Measurements from ENCODE around the gene CDK14.

Gene CDK14

GRCh38 chr7:90570373-90570959 lies 25.7 kb upstream of the CDK14 start:
- no peaks in the 10 kb centered on the region for H3K27me3 ChIP-seq (ENCODE audit: insufficient read depth, poor library complexity, severe bottlenecking)
- DNase-seq (ENCODE audit: low read depth in 1 of 2, low spot score in 1 of 2), result no peak
- no peak overlapping the region for H3K27ac ChIP-seq (replicated peaks)
- no peak for TF ChIP-seq REST (IDR thresholded peaks at IDR 0.05; ENCODE audit: insufficient replicate concordance, low read depth)
- no peak for TF ChIP-seq POLR2AphosphoS5 (IDR thresholded peaks at IDR 0.05; ENCODE audit: low read depth)
- TF ChIP-seq GABPA (IDR thresholded peaks at IDR 0.05; ENCODE audit: low read depth), result no peak
- TF ChIP-seq SPI1 (IDR thresholded peaks at IDR 0.05; ENCODE audit: borderline replicate concordance, low read depth), result no peak
- no peak overlapping the region for H3K4me3 ChIP-seq (replicated peaks; ENCODE audit: insufficient read depth, low read length)

GRCh38 chr7:90574146-90574819 lies 21.8 kb upstream of the CDK14 start:
- no peak overlapping the region for H3K4me3 ChIP-seq (replicated peaks; ENCODE audit: insufficient read depth, low read length)
- DNase-seq (ENCODE audit: low read depth in 1 of 2, low spot score in 1 of 2), result no peak
- TF ChIP-seq POLR2AphosphoS5 (IDR thresholded peaks at IDR 0.05; ENCODE audit: low read depth) (no peak), REST (IDR thresholded peaks at IDR 0.05; ENCODE audit: insufficient replicate concordance, low read depth) (no peak), GABPA (IDR thresholded peaks at IDR 0.05; ENCODE audit: low read depth) (no peak), CTCF (IDR thresholded peaks at IDR 0.05; ENCODE audit: insufficient read depth, low read length) (no peak), SPI1 (IDR thresholded peaks at IDR 0.05; ENCODE audit: borderline replicate concordance, low read depth) (no peak)
- H3K27ac ChIP-seq (replicated peaks), result no peak overlapping the region
- no peaks in the 10 kb centered on the region for H3K27me3 ChIP-seq (ENCODE audit: insufficient read depth, poor library complexity, severe bottlenecking)

GRCh38 chr7:90574820-90575187 lies 21.3 kb upstream of the CDK14 start:
- no peaks in the 10 kb centered on the region for H3K27me3 ChIP-seq (ENCODE audit: insufficient read depth, poor library complexity, severe bottlenecking)
- TF ChIP-seq CTCF (IDR thresholded peaks at IDR 0.05; ENCODE audit: insufficient read depth, low read length) (no peak), POLR2AphosphoS5 (IDR thresholded peaks at IDR 0.05; ENCODE audit: low read depth) (no peak), GABPA (IDR thresholded peaks at IDR 0.05; ENCODE audit: low read depth) (no peak), SPI1 (IDR thresholded peaks at IDR 0.05; ENCODE audit: borderline replicate concordance, low read depth) (no peak), REST (IDR thresholded peaks at IDR 0.05; ENCODE audit: insufficient replicate concordance, low read depth) (no peak)
- no peak for DNase-seq (ENCODE audit: low read depth in 1 of 2, low spot score in 1 of 2)
- no peak overlapping the region for H3K4me3 ChIP-seq (replicated peaks; ENCODE audit: insufficient read depth, low read length)
- H3K27ac ChIP-seq (replicated peaks), result no peak overlapping the region
